Duodenal mucosa (tissue), 2 donors: ENCODE measurements around the gene UBR3.

Experiments
- H3K27ac ChIP-seq: one replicate; pipeline ENCODE4 v1.7.0; 2013; ENCODE audit warnings: low read depth, low read length
- H3K27me3 ChIP-seq, 2 donors: one replicate each; pipeline ENCODE4 v1.7.0; 2013; ENCODE audit warnings: low read length in 2 of 2, control low read depth in 1 of 2; ENCODE audit not compliant: insufficient read depth in 2 of 2, control insufficient read depth in 1 of 2
- H3K36me3 ChIP-seq, 2 donors: one replicate each; pipeline ENCODE4 v1.7.0; 2013; ENCODE audit warnings: low read length in 2 of 2, control low read depth in 1 of 2; ENCODE audit not compliant: insufficient read depth in 2 of 2, control insufficient read depth in 1 of 2
- H3K4me1 ChIP-seq, 2 donors: one replicate each; pipeline ENCODE4 v1.7.0; 2013; ENCODE audit warnings: low read length in 2 of 2, control low read depth in 1 of 2; ENCODE audit not compliant: insufficient read depth in 2 of 2, control insufficient read depth in 1 of 2
- H3K4me3 ChIP-seq, 2 donors: one replicate each; pipeline ENCODE4 v1.7.0; 2013; ENCODE audit warnings: low read length in 2 of 2, low read depth in 1 of 2
- H3K9ac ChIP-seq, 2 donors: one replicate each; pipeline ENCODE4 v1.7.0; 2013; ENCODE audit warnings: low read length in 2 of 2, low read depth in 1 of 2
- H3K9me3 ChIP-seq, 2 donors: one replicate each; pipeline ENCODE4 v1.7.0; 2013; ENCODE audit warnings: low read length in 2 of 2, control low read depth in 1 of 2; ENCODE audit not compliant: control insufficient read depth in 1 of 2

The UBR3 gene

GRCh38 chr2:169827272-169828140, at the start of gene UBR3:
TSS of gene UBR3 (plus strand) at chr2:169827454. CDS start at chr2:169827508, 54 bp downstream.
- Histone ChIP-seq H3K27ac (peak within 1 kb of the TSS; percentile 86), H3K9me3 (no peaks in the 10 kb centered on the region), H3K36me3 (no peaks in the 10 kb centered on the region), H3K27me3 (no peaks in the 10 kb centered on the region), H3K9ac (peak within 1 kb of the TSS; percentile 62 to 79), H3K4me1 (peaks cover 25% of the 10 kb centered on the region in 2 donors), H3K4me3 (peak within 1 kb of the TSS; percentile 79 to 91)

DNA sequence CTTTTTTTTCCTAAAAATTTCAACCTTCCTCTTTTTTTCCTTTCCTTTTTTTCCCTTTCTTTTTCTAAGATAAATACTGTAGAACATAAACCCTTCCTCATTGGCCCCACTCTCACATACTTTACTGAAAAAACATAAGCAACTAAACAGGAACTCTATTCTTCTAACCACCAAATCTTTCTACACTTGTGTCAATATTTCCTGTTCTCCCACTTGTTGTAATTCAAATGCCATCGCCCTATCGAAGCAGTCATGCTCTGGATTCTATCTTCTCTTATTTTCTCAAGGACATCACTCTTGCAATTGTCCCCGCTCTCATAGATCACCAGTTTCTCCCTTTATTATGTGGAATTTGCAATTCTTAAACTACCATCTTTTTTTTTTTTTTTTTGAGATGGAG, 48.8 kb upstream of the UBR3 start:
- H3K9me3 ChIP-seq, result no peaks in the 10 kb centered on the region
- H3K27me3 ChIP-seq, result no peaks in the 10 kb centered on the region
- no peak overlapping the region for H3K4me3 ChIP-seq
- no peaks in the 10 kb centered on the region for H3K4me1 ChIP-seq
- H3K27ac ChIP-seq, result no peak overlapping the region
- H3K9ac ChIP-seq, result no peak overlapping the region
- no peaks in the 10 kb centered on the region for H3K36me3 ChIP-seq

- H3K4me3 ChIP-seq, result no peak overlapping the region
- H3K9ac ChIP-seq, result no peak overlapping the region
- H3K36me3 ChIP-seq, result no peaks in the 10 kb centered on the region
- H3K4me1 ChIP-seq, result no peaks in the 10 kb centered on the region
- no peak overlapping the region for H3K27ac ChIP-seq
- H3K9me3 ChIP-seq, result no peaks in the 10 kb centered on the region
- no peaks in the 10 kb centered on the region for H3K27me3 ChIP-seq
These were observed 45.8 kb upstream of the UBR3 start for GRCh38 chr2:169781249-169782013.

GRCh38 chr2:169782513-169782912, 44.7 kb upstream of the UBR3 start:
- H3K4me1 ChIP-seq, result no peaks in the 10 kb centered on the region

DNA sequence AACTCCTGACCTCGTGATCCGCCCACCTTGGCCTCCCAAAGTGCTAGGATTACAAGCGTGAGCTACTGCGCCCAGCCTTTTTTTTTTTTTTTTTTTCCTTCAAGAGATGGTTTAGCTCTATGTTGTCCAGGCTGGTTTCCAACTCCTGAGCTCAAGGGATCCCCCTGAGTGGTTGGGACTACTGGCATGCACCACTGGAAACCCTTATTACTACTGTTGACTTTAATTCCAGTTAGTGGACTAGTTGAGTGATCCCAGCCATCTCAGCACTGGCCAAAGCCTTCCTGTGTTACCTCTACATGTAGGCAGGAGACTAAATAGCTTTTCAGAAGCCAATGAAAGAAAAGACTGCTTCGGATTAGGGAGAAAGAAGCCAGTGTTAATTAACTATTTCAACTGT, 36.7 kb upstream of the UBR3 start:
- Histone ChIP-seq H3K27me3 (no peaks in the 10 kb centered on the region), H3K4me1 (peaks cover 0 to 5% of the 10 kb centered on the region in 2 donors)

More at GRCh38 chr2:169782513-169782912, 44.7 kb upstream of the UBR3 start:
- H3K9me3 ChIP-seq, result no peaks in the 10 kb centered on the region
- no peak overlapping the region for H3K9ac ChIP-seq
- H3K36me3 ChIP-seq, result no peaks in the 10 kb centered on the region
- H3K27me3 ChIP-seq, result no peaks in the 10 kb centered on the region
- no peak overlapping the region for H3K27ac ChIP-seq
- no peak overlapping the region for H3K4me3 ChIP-seq

GRCh38 chr2:169795181-169795580, 32.1 kb upstream of the UBR3 start:
- H3K9me3 ChIP-seq, result no peaks in the 10 kb centered on the region
- H3K9ac ChIP-seq, result no peak overlapping the region
- peaks cover 7 to 10% of the 10 kb centered on the region in 2 donors for H3K4me1 ChIP-seq
- no peaks in the 10 kb centered on the region for H3K36me3 ChIP-seq
- no peaks in the 10 kb centered on the region for H3K27me3 ChIP-seq
- H3K27ac ChIP-seq, result no peak overlapping the region
- H3K4me3 ChIP-seq, result no peak overlapping the region

More for the DNA sequence above, 36.7 kb upstream of the UBR3 start:
- H3K9me3 ChIP-seq, result no peaks in the 10 kb centered on the region
- H3K27ac ChIP-seq, result no peak overlapping the region
- no peak overlapping the region for H3K9ac ChIP-seq
- no peaks in the 10 kb centered on the region for H3K36me3 ChIP-seq
- no peak overlapping the region for H3K4me3 ChIP-seq

DNA sequence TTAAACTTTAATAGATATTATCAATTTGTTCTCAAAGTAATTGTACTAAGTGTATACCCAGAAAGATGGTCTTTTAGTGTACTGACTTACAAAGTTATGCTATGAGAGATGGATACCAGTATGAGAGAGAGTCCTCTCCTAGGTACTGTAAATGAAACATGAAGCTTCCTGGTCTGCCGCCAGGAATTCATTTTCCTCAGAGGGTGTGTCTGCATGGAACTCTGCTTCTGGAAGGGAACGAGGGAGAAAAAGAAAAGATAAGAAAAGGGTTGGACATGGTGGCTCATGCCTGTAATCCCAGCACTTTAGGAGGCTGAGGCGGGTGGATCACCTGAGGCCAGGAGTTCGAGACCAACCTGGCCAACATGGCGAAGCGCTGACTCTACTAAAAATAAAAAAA, 30.8 kb upstream of the UBR3 start:
- H3K27ac ChIP-seq, result no peak overlapping the region
- H3K36me3 ChIP-seq, result no peaks in the 10 kb centered on the region
- H3K4me3 ChIP-seq, result no peak overlapping the region
- H3K4me1 ChIP-seq, result peaks cover 7 to 10% of the 10 kb centered on the region in 2 donors
- no peaks in the 10 kb centered on the region for H3K27me3 ChIP-seq
- H3K9me3 ChIP-seq, result no peaks in the 10 kb centered on the region
- no peak overlapping the region for H3K9ac ChIP-seq

DNA sequence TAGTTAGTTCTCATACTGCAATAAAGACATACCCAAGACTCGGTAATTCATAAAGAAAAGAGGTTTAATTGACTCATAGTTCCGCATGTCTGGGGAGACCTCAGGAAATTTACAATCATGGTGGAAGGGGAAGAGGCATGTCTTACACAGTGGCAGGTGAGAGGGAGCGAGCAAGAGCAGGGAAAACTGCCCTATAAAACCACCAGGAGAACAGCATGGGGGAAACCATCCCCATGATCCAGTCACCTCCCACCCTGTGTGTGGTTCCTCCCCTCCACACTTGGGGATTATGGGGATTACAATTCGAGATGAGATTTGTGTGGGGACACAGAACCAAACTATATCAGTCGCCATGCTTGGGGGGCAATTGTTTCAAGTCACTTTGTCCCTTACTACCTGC, 29.7 kb upstream of the UBR3 start:
- Histone ChIP-seq H3K36me3 (no peaks in the 10 kb centered on the region), H3K27ac (no peak overlapping the region), H3K4me1 (peaks cover 7 to 10% of the 10 kb centered on the region in 2 donors), H3K4me3 (no peak overlapping the region), H3K9me3 (no peaks in the 10 kb centered on the region), H3K27me3 (no peaks in the 10 kb centered on the region), H3K9ac (no peak overlapping the region)

DNA sequence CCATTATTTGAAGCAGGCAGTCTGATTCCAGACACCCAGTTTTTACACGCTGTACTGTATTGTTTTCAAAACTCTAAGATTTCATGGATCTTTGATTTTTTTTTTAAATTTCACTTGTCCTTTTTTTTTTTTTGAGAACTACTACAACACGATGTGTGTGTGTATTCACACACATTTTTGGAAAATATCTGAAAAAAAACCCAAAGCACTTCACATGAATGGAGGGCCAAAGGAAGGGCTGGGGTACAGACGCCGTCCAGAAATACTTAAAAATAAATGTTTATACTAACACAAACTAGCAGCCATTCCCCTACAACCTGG, 28.9 kb upstream of the UBR3 start:
- Histone ChIP-seq H3K27me3 (no peaks in the 10 kb centered on the region), H3K27ac (no peak overlapping the region), H3K9ac (peak overlapping the region; percentile 53 to 72), H3K4me1 (peaks cover 7 to 10% of the 10 kb centered on the region in 2 donors), H3K4me3 (peak overlapping the region; percentile 90 to 95), H3K36me3 (no peaks in the 10 kb centered on the region), H3K9me3 (no peaks in the 10 kb centered on the region)
